ENCODE measurements around the gene COL1A2.

The COL1A2 gene

GRCh38 chr7:94445696-94446194, 51.0 kb downstream of the COL1A2 start:
- TF ChIP-seq, protein P1, sequence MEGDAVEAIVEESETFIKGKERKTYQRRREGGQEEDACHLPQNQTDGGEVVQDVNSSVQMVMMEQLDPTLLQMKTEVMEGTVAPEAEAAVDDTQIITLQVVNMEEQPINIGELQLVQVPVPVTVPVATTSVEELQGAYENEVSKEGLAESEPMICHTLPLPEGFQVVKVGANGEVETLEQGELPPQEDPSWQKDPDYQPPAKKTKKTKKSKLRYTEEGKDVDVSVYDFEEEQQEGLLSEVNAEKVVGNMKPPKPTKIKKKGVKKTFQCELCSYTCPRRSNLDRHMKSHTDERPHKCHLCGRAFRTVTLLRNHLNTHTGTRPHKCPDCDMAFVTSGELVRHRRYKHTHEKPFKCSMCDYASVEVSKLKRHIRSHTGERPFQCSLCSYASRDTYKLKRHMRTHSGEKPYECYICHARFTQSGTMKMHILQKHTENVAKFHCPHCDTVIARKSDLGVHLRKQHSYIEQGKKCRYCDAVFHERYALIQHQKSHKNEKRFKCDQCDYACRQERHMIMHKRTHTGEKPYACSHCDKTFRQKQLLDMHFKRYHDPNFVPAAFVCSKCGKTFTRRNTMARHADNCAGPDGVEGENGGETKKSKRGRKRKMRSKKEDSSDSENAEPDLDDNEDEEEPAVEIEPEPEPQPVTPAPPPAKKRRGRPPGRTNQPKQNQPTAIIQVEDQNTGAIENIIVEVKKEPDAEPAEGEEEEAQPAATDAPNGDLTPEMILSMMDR (IDR thresholded peaks at IDR 0.05; ENCODE audit: borderline replicate concordance, control extremely low read depth, extremely low read depth, insufficient read depth, missing control alignments) = no peak
- in situ Hi-C loops (cut with MboI; ENCODE audit: low sequenced_read_pairs, unreplicated experiment) = no loop called here

DNA sequence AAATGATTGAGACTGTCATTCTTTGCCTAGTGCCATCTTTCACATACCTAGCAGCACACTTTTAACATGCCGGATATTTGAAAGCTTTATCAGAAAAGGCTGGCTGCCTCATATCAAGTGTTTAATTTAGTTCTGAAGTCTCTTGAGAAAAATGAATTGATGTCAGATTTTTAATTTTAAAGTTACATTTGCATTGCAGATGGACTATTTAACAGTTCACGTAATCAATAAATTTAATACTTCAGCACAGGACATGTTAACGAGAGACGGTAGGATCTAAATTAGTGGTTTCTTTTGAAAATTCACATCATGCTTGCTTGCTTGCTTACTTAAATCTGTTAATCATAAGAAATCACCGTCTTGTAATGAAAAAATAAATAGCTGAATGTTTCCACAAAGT, 51.6 kb downstream of the COL1A2 start:
- in situ Hi-C loops (cut with MboI; ENCODE audit: low sequenced_read_pairs, unreplicated experiment) = no loop called here
- TF ChIP-seq, protein P1 (IDR thresholded peaks at IDR 0.05; ENCODE audit: borderline replicate concordance, control extremely low read depth, extremely low read depth, insufficient read depth, missing control alignments) = no peak

More at GRCh38 chr7:94445696-94446194, 51.0 kb downstream of the COL1A2 start:
- DNase-seq (ENCODE audit: low spot score) = no peak

DNA sequence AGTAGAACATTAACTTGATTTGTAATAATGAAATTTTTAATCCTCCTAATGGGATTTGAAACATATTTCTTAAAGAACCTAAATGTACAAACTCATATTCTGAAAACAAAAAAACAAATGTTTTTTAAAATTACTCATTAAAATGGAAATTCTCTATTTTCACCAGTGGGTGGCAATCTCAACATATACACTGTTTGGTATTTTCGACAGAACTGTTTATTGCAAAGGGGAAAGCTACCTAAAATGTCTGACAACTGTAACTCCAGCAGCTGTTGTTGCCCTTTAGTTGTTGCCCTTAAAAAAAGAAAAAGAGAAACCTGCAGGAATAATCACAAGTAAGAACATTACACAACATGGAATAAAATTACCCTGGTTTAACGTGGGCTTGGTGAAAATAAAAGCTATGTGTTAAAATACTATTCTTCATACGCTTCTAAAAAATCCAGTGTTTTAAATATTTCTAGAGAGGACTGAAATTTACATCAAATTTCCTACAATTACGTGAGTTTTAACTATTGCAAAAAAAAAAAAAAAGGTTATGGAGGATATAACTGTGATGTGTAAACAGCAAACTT, 54.5 kb downstream of the COL1A2 start:
- in situ Hi-C loops (cut with MboI; ENCODE audit: low sequenced_read_pairs, unreplicated experiment) = no loop called here
- DNase-seq (ENCODE audit: low spot score) = peak; percentile 29
- TF ChIP-seq, protein P1 (IDR thresholded peaks at IDR 0.05; ENCODE audit: borderline replicate concordance, control extremely low read depth, extremely low read depth, insufficient read depth, missing control alignments) = no peak

More for the DNA sequence above, 51.6 kb downstream of the COL1A2 start:
- no peak for DNase-seq (ENCODE audit: low spot score)

DNA sequence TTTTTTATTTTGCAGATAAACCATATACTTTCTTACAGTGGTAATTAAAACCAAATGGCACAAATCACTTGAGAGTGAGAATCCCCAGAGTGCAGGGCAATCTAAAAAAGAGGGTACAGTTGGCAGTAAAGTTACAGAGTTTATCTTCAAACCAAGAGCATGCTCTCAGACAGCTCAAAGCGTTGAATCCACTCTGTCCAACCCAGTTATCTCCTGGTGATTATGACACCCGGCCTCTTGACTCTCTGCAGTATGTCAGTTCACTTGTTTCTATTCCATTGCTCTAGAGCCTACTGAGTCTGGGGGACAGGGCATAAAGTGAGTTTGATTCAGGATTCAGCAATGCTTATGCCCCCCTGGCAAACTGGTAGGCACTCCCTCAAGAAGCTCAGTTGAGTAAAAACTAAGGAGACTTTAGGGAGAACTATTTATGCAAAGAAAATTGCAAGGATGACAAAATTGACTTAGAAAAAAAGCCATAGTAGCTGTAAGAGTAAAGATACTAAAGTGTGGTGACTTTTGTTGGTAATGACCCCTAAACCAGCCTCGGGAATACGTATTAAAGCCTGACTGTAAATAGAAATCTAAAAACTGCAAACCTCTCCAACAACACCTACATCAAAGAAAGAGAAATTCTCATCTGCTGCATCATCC, 55.5 kb downstream of the COL1A2 start:
- TF ChIP-seq, protein P1 (IDR thresholded peaks at IDR 0.05; ENCODE audit: borderline replicate concordance, control extremely low read depth, extremely low read depth, insufficient read depth, missing control alignments) = no peak
- DNase-seq (ENCODE audit: low spot score) = no peak
- in situ Hi-C loops (cut with MboI; ENCODE audit: low sequenced_read_pairs, unreplicated experiment) = loop anchor here (25.0 kb wide), 1 partner anchor 1037 kb away; the partner anchor contains the start of gene ASB4

DNA sequence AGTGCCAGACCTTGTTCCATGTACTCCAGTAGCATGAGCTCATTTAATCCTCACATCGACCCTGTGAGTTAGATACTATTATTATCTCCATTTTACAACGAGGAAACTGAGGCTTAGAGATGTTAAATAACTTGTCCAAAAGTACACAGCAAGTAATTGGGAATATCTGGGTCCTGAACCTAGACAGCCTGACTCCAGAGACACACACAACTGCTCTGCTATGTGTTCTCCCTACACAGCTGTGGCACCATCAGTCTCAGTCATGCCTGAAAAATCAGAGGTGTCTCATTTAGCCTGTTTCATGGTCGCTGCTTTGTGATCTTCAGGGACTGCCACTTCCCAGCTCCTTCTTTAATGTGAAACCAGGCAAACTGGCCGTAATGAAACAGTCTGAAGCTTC, 56.5 kb downstream of the COL1A2 start:
- no peak for DNase-seq (ENCODE audit: low spot score)

GRCh38 chr7:94452239-94452638, 57.5 kb downstream of the COL1A2 start:
- TF ChIP-seq, protein P1 (IDR thresholded peaks at IDR 0.05; ENCODE audit: borderline replicate concordance, control extremely low read depth, extremely low read depth, insufficient read depth, missing control alignments) = no peak
- in situ Hi-C loops (cut with MboI; ENCODE audit: low sequenced_read_pairs, unreplicated experiment) = loop anchor here (25.0 kb wide), 1 partner anchor 1035 kb away; the partner anchor contains the start of gene ASB4
- no peak for DNase-seq (ENCODE audit: low spot score)

More for the DNA sequence above, 56.5 kb downstream of the COL1A2 start:
- in situ Hi-C loops (cut with MboI; ENCODE audit: low sequenced_read_pairs, unreplicated experiment) = loop anchor here (25.0 kb wide), 1 partner anchor 1036 kb away; the partner anchor contains the start of gene ASB4
- TF ChIP-seq, protein P1 (IDR thresholded peaks at IDR 0.05; ENCODE audit: borderline replicate concordance, control extremely low read depth, extremely low read depth, insufficient read depth, missing control alignments) = no peak

Data from GM13976 (cell line).